ENCODE data around the gene NGB.

The NGB gene

GRCh38 chr14:77260631-77261030 is 10.4 kb downstream of the NGB start:
- no peak for DNase-seq

GRCh38 chr14:77260199-77260598 is 10.8 kb downstream of the NGB start:
- DNase-seq, result no peak

- DNase-seq, result no peak
Observed at GRCh38 chr14:77259025-77259715, 11.8 kb downstream of the NGB start.

- no peak for DNase-seq
Observed at GRCh38 chr14:77258566-77258965, 12.4 kb downstream of the NGB start.

GRCh38 chr14:77257700-77258099 is 13.3 kb downstream of the NGB start:
- no peak for DNase-seq

- DNase-seq, result no peak
Observed at GRCh38 chr14:77256694-77257093, 14.3 kb downstream of the NGB start.

- DNase-seq, result no peak
Observed at GRCh38 chr14:77253333-77254190, 17.4 kb downstream of the NGB start.

- no peak for DNase-seq
Observed at GRCh38 chr14:77251870-77252269, 19.1 kb downstream of the NGB start.

- no peak for DNase-seq
Observed at GRCh38 chr14:77250927-77251326, 20.1 kb downstream of the NGB start.

GRCh38 chr14:77249286-77249685 is 21.7 kb downstream of the NGB start:
- no peak for DNase-seq

- DNase-seq, result no peak
Observed at GRCh38 chr14:77248666-77249065, 22.3 kb downstream of the NGB start.

GRCh38 chr14:77246784-77247183 is 24.2 kb downstream of the NGB start:
- no peak for DNase-seq

GRCh38 chr14:77245820-77246219 is 25.2 kb downstream of the NGB start:
- no peak for DNase-seq

- DNase-seq, result no peak
Observed at GRCh38 chr14:77243853-77244252, 27.2 kb downstream of the NGB start.

GRCh38 chr14:77242752-77243151 is 28.3 kb downstream of the NGB start:
- DNase-seq, result no peak

- no peak for DNase-seq
Observed at GRCh38 chr14:77241955-77242354, 29.1 kb downstream of the NGB start.

- no peak for DNase-seq
Observed at GRCh38 chr14:77240336-77240915, 30.6 kb downstream of the NGB start.

GRCh38 chr14:77239412-77239811 is 31.6 kb downstream of the NGB start:
- DNase-seq, result no peak

GRCh38 chr14:77238996-77239395 is 32.0 kb downstream of the NGB start:
- no peak for DNase-seq

GRCh38 chr14:77238356-77238755 is 32.6 kb downstream of the NGB start:
- DNase-seq, result no peak

- DNase-seq, result no peak
Observed at GRCh38 chr14:77236814-77237213, 34.2 kb downstream of the NGB start.

GRCh38 chr14:77231721-77232120 is 39.3 kb downstream of the NGB start:
- DNase-seq, result no peak

GRCh38 chr14:77230914-77231313 is 40.1 kb downstream of the NGB start:
- no peak for DNase-seq

- no peak for DNase-seq
Observed at GRCh38 chr14:77228056-77228455, 43.0 kb downstream of the NGB start.

Data from activated CD8-positive, alpha-beta memory T cell treated with anti-CD3 and anti-CD28 coated beads for 24 hours (primary cell).